Hepatocyte (in vitro differentiated cells): Measurements from ENCODE around the gene TFCP2. TPM values are rescaled to one million over a fixed set of nuclear protein-coding genes. Genes with fewer than 3 reads are reported as not detected.

Source experiments
- DNase-seq: peaks from one replicate; pipeline ENCODE4 v3.0.0-alpha.2; 2016; ENCODE audit warnings: low spot score
- H2AFZ ChIP-seq: fragments of 200-600 bp; sonication (generic); 2 replicates; pipeline ENCODE4 v1.6.0; 2016; ENCODE audit warnings: antibody characterized with exemption, mild to moderate bottlenecking
- H3K27ac ChIP-seq: fragments of 200-600 bp; sonication (generic); 2 replicates; pipeline ENCODE4 v1.5.1; 2016; ENCODE audit warnings: mild to moderate bottlenecking
- H3K27me3 ChIP-seq: fragments of 200-600 bp; sonication (generic); 2 replicates; pipeline ENCODE4 v1.6.1; 2016
- H3K36me3 ChIP-seq: fragments of 200-600 bp; sonication (generic); replicated peaks from 2 replicates; pipeline ENCODE4 v1.5.1; 2016; ENCODE audit warnings: low read depth; ENCODE audit not compliant: insufficient read depth
- H3K4me1 ChIP-seq: fragments of 200-600 bp; sonication (generic); 2 replicates; pipeline ENCODE4 v1.5.1; 2016; ENCODE audit warnings: mild to moderate bottlenecking, moderate library complexity; ENCODE audit not compliant: insufficient read depth
- H3K4me2 ChIP-seq: fragments of 200-600 bp; sonication (generic); 2 replicates; pipeline ENCODE4 v1.6.0; 2016
- H3K4me3 ChIP-seq: fragments of 200-600 bp; sonication (generic); 2 replicates; pipeline ENCODE4 v1.5.1; 2016; ENCODE audit warnings: mild to moderate bottlenecking
- H3K79me2 ChIP-seq: fragments of 200-600 bp; sonication (generic); 2 replicates; pipeline ENCODE4 v1.6.0; 2017; ENCODE audit warnings: mild to moderate bottlenecking
- H3K9me2 ChIP-seq: fragments of 200-600 bp; sonication (generic); replicated peaks from 2 replicates; pipeline ENCODE4 v1.6.0; 2017; ENCODE audit warnings: mild to moderate bottlenecking; ENCODE audit not compliant: insufficient read depth
- H3K9me3 ChIP-seq: fragments of 200-600 bp; sonication (generic); 2 replicates; pipeline ENCODE4 v1.5.1; 2016; ENCODE audit warnings: low read depth, mild to moderate bottlenecking
- H4K20me1 ChIP-seq: fragments of 200-600 bp; sonication (generic); 2 replicates; pipeline ENCODE4 v1.6.0; 2016; ENCODE audit warnings: mild to moderate bottlenecking; ENCODE audit not compliant: insufficient read depth, poor library complexity, severe bottlenecking
- EZH2 ChIP-seq: fragments of 200-600 bp; sonication (generic); IDR thresholded peaks from 2 replicates; pipeline ENCODE4 v1.6.1; 2016; ENCODE audit warnings: antibody characterized with exemption, mild to moderate bottlenecking, borderline replicate concordance
- EZH2phosphoT487 ChIP-seq: fragments of 200-600 bp; sonication (generic); IDR thresholded peaks from one replicate; pipeline ENCODE4 v1.6.1; 2018; ENCODE audit warnings: antibody characterized with exemption, mild to moderate bottlenecking, low read depth, moderate library complexity; ENCODE audit not compliant: unreplicated experiment, severe bottlenecking
- WGBS: methylation state at CpG from one replicate; pipeline ENCODE4 v1.1.6; 2016; ENCODE audit warnings: low lambda C conversion rate; ENCODE audit errors: missing lambda C conversion rate; 5-methylcytosine and 5-hydroxymethylcytosine counted together
- polyA plus RNA-seq: library from polyadenylated mRNA; unstranded; fragments of >200 nt; fragmentation: Nextera tagmentation; extraction: Ambion mirVana; gene quantifications from 2 replicates; pipeline ENCODE4 v1.2.1, GENCODE V29; 2016
- total RNA-seq: library from RNA; depleted of rRNA; stranded (reverse); fragments of >200 nt; gene quantifications from 2 replicates; pipeline ENCODE4 v1.2.3, GENCODE V29; 2014
- TF ChIP-seq, protein P1 (sequence below): fragments of 200-600 bp; sonication (generic); IDR thresholded peaks from 2 replicates; pipeline ENCODE4 v1.5.1; 2016; ENCODE audit warnings: antibody characterized with exemption, mild to moderate bottlenecking; ENCODE audit not compliant: poor library complexity

Gene TFCP2
- total and polyA plus RNA-seq, 2 experiments from 2014 or later = 6.9 to 10.4 TPM

DNA sequence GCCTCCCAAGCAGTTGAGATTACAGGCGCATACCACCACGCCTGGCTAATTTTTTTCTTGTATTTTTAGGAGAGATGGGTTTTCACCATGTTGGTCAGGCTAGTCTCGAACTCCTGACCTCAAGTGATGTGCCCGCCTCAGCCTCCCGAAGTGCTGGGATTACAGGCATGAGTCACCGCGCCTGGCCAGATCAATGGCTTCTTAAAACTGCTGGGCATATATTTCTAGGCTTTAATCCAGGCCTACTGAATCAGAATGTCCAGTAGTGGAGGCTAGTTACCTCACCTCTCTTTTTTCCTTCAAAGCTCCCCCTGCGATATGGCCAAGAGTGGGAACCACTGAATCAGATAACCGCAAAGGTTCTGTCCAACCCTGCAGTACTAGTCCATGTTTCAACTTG is 27.9 kb upstream of the TFCP2 start:
- Histone ChIP-seq H2AFZ (no peak overlapping the region), H3K79me2 (no peaks in the 10 kb centered on the region), H3K36me3 (no peaks in the 10 kb centered on the region), H3K9me3 (no peaks in the 10 kb centered on the region), H3K27me3 (no peaks in the 10 kb centered on the region), H3K9me2 (no peaks in the 10 kb centered on the region), H3K4me2 (no peak overlapping the region), H4K20me1 (no peaks in the 10 kb centered on the region), H3K27ac (no peak overlapping the region), H3K4me3 (no peak overlapping the region), H3K4me1 (no peaks in the 10 kb centered on the region)
- 93% methylated on average over 9 of the region's 9 CpGs for WGBS
- DNase-seq = no peak
- TF ChIP-seq, protein P1, sequence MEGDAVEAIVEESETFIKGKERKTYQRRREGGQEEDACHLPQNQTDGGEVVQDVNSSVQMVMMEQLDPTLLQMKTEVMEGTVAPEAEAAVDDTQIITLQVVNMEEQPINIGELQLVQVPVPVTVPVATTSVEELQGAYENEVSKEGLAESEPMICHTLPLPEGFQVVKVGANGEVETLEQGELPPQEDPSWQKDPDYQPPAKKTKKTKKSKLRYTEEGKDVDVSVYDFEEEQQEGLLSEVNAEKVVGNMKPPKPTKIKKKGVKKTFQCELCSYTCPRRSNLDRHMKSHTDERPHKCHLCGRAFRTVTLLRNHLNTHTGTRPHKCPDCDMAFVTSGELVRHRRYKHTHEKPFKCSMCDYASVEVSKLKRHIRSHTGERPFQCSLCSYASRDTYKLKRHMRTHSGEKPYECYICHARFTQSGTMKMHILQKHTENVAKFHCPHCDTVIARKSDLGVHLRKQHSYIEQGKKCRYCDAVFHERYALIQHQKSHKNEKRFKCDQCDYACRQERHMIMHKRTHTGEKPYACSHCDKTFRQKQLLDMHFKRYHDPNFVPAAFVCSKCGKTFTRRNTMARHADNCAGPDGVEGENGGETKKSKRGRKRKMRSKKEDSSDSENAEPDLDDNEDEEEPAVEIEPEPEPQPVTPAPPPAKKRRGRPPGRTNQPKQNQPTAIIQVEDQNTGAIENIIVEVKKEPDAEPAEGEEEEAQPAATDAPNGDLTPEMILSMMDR = no peak
- TF ChIP-seq EZH2phosphoT487 = no peak
- TF ChIP-seq EZH2 = no peak

DNA sequence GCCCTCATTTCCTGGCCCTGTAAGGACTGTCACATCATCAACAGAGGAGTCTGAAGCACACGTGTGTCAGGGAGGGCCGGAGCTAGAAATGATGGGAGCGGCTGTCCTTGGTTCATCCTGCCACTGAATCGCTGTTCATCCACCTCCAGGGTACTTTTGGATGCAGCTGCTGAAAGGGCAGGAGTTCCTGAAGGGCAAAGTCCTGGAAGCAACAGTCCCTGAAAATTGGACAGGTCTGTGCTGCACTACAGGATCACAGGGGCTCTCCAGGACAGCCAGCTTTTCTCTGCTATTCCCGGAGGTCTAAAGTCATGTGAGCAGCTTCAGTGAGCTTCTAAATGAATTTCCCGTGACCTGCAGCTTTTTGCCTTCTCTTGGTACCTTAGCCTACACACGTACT is 27.2 kb upstream of the TFCP2 start:
- WGBS = 91% methylated on average over 7 of the region's 7 CpGs
- DNase-seq = no peak
- no peak overlapping the region for H3K27ac ChIP-seq

DNA sequence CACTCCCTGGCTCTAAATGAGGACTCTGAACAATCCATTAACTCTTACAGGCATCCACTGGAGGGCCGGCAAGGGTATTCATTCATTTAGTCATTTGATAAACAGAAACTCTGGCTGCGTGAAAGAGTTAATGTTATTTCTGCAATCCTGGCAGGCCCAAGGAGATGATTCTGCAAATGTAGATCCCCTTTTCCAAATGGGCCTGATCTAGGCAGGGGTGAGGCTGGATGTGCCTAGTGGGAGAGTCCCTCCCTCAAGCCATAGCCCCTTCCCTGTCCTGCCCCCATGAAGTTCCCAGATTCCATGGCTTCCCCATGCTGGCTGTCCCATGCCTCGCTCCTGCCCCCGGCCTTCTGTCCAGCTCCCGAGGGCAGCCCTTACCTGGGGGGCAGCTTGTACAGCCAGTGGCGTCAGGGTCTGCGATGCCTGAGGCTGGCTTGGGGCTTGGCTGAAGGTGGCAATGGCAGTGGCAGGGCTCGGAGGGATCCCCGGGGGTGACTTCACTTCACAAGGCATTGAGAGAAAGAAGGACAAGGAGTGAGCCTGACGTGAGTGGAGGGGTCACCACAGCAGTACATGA is 26.5 kb upstream of the TFCP2 start:
- H3K4me2 ChIP-seq = no peak overlapping the region
- H3K36me3 ChIP-seq = no peaks in the 10 kb centered on the region
- TF ChIP-seq, protein P1 = no peak
- TF ChIP-seq EZH2phosphoT487 = no peak
- TF ChIP-seq EZH2 = no peak
- WGBS = 96% methylated on average over 10 of the region's 10 CpGs
- no peaks in the 10 kb centered on the region for H4K20me1 ChIP-seq
- no peaks in the 10 kb centered on the region for H3K27me3 ChIP-seq
- H3K4me3 ChIP-seq = no peak overlapping the region
- H3K9me3 ChIP-seq = no peaks in the 10 kb centered on the region
- H3K27ac ChIP-seq = no peak overlapping the region
- no peaks in the 10 kb centered on the region for H3K79me2 ChIP-seq
- H2AFZ ChIP-seq = no peak overlapping the region
- no peak for DNase-seq
- no peaks in the 10 kb centered on the region for H3K4me1 ChIP-seq
- H3K9me2 ChIP-seq = no peaks in the 10 kb centered on the region

More for the DNA sequence above, 27.2 kb upstream of the TFCP2 start:
- Histone ChIP-seq H3K9me2 (no peaks in the 10 kb centered on the region), H3K27me3 (no peaks in the 10 kb centered on the region), H3K36me3 (no peaks in the 10 kb centered on the region), H2AFZ (no peak overlapping the region), H3K4me1 (no peaks in the 10 kb centered on the region), H3K9me3 (no peaks in the 10 kb centered on the region), H4K20me1 (no peaks in the 10 kb centered on the region), H3K79me2 (no peaks in the 10 kb centered on the region), H3K4me2 (no peak overlapping the region), H3K4me3 (no peak overlapping the region)
- TF ChIP-seq, protein P1 = no peak
- TF ChIP-seq EZH2 (no peak), EZH2phosphoT487 (no peak)
